IPS-18c (cell line): Measurements from ENCODE around the gene PDZRN3.

Experiments used
- H3K4me3 ChIP-seq: 2 replicates; pipeline ENCODE4 v1.7.0; 2013; ENCODE audit warnings: low read depth, mild to moderate bottlenecking, low read length, moderate library complexity; ENCODE audit not compliant: insufficient read depth
- H3K9me3 ChIP-seq: one replicate; pipeline ENCODE4 v1.6.1; 2013; ENCODE audit warnings: mild to moderate bottlenecking, low read length, moderate library complexity; ENCODE audit not compliant: control insufficient read depth, insufficient read depth

The PDZRN3 gene

DNA sequence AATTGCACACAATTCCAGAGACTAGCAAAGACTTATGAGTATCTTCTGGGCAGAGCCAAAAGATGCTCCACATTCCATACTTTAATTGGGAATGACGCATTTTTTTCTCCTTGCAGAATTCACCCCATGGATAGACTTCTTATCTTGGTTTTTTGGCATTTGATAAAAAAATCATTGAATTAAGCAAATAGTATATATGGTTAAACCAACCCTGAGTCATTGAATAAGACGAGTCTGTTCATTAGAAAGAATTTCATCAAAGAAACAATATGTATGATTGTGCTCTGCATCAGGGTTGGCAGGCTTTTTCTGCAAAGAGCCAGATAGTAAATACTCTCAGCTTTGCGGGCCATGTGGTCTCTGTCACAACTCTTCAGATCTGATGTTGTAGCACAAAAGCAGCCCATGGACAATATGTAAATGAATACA, 9.2 kb upstream of the PDZRN3 start:
- Histone ChIP-seq H3K4me3 (no peak overlapping the region), H3K9me3 (no peaks in the 10 kb centered on the region)

DNA sequence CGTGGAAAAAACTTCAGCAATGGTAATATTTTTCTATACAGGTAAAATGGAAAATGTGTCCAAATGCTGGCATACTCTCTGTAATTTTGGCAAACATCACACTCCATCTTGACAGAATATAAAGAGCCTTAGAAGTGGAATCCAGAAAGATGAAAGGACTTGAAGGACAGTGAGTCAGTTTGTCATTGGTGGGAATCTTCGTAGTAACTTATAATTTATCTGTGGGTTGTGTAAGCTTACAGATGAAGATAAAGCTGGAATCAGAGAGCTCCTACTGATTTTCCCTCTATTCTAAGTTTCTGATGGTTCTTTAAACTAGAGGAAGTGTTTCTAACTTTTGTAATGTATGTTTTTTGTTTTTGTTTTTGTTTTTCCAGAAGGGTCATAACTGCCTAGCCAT, 8.7 kb upstream of the PDZRN3 start:
- Histone ChIP-seq H3K9me3 (no peaks in the 10 kb centered on the region), H3K4me3 (no peak overlapping the region)

DNA sequence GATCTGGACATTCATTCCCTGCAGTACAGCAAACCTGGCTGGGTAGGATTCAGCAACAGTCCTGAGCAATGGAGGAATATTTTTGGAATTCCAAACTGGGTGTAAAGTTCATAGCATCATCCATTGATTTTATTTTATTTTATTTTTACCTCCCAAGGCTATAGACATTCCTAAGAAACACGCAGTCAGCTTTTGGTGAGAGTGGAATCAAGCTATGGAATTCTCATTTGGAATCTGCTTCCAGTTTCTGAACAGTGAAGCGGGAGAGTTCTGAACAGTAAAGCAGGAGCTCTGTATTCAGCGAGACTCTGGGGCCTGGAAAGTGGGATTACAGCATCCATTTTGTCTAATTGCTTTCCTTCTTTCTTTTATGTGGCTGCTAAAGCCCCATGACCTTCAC, 1.4 kb upstream of the PDZRN3 start:
- no peak overlapping the region for H3K4me3 ChIP-seq
- H3K9me3 ChIP-seq: no peaks in the 10 kb centered on the region

GRCh38 chr3:73624017-73624820, 522 bp downstream of the PDZRN3 start:
- Histone ChIP-seq H3K9me3 (no peaks in the 10 kb centered on the region), H3K4me3 (peak overlapping the region; percentile 62)

DNA sequence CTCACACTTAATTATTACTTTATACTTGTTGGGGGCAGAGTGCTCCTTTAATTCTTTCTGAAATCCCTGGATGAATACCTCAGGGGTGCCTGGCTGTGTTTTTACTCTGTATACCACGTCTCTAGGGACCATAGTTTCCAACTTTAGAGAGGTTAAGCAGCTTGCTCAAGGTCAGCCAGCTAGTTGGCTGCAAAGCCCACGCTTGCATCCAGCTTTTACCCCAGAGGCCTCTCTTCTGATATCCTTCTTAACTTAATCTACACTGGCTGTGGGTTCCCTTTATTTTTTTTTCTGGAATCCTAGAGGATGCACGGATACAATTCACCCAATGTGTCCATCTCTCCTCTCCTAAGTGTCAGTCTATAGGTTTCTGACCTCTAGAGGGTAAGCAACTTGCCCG, 1.4 kb downstream of the PDZRN3 start:
- H3K9me3 ChIP-seq: no peaks in the 10 kb centered on the region
- peak overlapping the region; percentile 62; the same call in 1 of the 2 replicates for H3K4me3 ChIP-seq

- no peak overlapping the region for H3K4me3 ChIP-seq
- H3K9me3 ChIP-seq: no peaks in the 10 kb centered on the region
Observed at GRCh38 chr3:73622091-73622805, 2.5 kb downstream of the PDZRN3 start.

GRCh38 chr3:73621388-73621787, 3.4 kb downstream of the PDZRN3 start:
- no peaks in the 10 kb centered on the region for H3K9me3 ChIP-seq
- no peak overlapping the region for H3K4me3 ChIP-seq

DNA sequence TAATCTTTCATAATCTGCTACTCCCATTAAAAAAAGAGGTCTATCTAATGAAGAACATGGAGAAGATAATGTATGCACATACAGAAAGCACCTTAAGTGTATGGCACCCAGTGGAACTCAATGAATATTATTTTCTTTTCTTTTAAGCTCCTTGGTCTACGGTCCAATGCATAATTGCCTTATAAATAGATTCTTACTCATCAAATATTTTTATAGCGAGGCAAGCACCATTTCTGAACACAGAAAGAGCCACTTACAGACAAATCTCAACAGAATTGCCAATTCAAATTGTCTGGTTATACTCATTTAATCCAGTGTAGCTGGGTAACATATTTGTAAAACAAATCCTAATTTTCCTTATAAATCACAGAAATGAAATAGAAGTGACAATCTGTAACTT, 6.3 kb downstream of the PDZRN3 start:
- Histone ChIP-seq H3K9me3 (no peaks in the 10 kb centered on the region), H3K4me3 (no peak overlapping the region)

- no peak overlapping the region for H3K4me3 ChIP-seq
- H3K9me3 ChIP-seq: no peaks in the 10 kb centered on the region
Observed at GRCh38 chr3:73616056-73616455, 8.7 kb downstream of the PDZRN3 start.

DNA sequence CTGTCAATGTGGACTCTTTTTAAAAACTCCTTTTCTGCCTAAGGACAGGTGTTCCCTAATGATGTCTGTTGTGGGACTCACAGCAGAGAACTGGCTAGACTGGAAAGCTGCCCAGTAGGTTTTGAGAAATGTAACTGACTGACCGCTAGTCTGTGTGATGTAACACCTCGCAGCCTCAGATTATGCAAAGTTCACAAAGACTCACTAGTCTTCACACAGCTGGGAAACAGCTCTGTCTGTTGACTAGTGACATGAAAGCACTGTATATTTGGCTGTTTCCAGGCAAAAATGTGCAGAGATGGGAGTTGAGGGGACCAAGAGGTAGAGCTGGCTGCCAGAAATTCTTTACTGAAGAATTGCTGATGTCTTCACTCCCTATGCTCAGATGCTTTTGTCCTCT, 10.3 kb downstream of the PDZRN3 start:
- Histone ChIP-seq H3K4me3 (no peak overlapping the region), H3K9me3 (no peaks in the 10 kb centered on the region)

GRCh38 chr3:73611176-73611575, 13.6 kb downstream of the PDZRN3 start:
- H3K4me3 ChIP-seq: no peak overlapping the region
- no peaks in the 10 kb centered on the region for H3K9me3 ChIP-seq

- no peaks in the 10 kb centered on the region for H3K9me3 ChIP-seq
- H3K4me3 ChIP-seq: no peak overlapping the region
Observed at GRCh38 chr3:73610493-73610892, 14.2 kb downstream of the PDZRN3 start.

DNA sequence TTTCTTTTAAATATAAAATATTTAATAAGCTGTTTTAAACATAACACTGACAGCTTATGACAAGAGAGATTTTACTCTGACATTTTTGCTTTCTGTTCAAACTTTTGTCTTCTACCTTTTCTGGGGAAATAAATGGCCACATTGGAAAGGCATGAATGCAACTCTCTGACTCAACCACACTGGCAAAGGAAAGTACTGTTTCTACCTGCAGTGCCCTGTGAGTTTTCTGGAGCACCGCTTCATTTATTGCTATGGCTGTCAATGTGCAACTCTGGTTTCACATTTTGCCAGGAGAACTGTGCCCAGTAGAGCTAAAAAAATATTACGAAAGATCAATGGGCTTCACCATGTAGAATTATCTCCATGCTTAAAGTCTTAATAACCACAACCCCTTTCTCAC, 15.1 kb downstream of the PDZRN3 start:
- no peak overlapping the region for H3K4me3 ChIP-seq
- H3K9me3 ChIP-seq: no peaks in the 10 kb centered on the region

DNA sequence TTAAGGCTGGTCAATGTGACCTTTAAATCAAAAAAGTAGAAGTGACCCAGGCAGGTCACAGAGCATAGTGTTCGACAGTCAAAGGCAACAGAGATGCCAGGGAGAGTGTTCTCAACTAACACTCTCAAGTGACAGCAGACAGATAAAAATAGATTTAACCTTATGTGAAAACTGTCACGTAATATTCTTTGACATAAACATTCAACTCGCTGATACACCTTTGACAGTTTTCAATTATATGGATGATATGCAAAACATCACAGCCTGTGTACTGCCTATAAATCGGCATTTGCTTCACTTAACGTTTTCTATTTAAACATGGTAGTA, 15.5 kb downstream of the PDZRN3 start:
- Histone ChIP-seq H3K4me3 (no peak overlapping the region), H3K9me3 (no peaks in the 10 kb centered on the region)

DNA sequence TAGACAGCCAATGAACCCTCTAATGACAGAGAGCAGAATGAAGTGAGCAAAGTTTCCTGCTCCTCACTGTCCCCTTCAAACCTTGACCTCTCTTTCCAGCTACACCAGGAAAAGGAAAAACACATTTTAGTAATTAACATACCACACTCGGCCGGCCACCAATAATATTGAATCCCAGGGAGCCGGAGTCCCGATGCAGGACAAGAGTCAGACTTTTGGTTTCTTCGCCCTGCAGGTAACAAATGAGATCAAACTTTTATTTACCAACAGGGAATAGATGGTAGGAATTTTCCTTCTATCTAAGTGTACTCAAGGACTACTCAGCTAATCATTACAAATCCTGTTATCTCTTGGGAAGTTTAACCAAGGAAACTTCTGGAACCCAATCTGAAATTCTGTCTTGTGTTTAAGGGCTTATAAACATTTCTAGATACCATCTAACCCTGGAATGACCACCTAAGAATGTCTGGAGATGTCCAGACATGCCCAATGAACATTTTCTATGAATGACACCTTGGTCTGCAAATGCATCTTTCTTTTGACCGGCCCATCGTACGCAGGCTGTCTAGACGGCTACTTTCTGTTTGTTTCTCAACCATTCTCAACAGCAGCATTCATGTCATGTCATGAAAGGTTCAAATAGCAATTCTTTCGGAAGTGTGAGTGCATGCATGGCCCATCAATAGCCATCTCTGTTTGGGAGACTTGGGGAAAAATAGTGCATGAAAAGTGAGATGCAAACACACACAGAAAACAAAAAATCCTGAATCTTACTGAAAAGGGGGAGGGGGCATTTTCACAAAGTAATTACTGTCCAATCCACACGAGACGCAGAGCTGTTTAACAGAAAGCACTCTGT, 16.1 kb downstream of the PDZRN3 start:
- no peak overlapping the region for H3K4me3 ChIP-seq
- no peaks in the 10 kb centered on the region for H3K9me3 ChIP-seq

DNA sequence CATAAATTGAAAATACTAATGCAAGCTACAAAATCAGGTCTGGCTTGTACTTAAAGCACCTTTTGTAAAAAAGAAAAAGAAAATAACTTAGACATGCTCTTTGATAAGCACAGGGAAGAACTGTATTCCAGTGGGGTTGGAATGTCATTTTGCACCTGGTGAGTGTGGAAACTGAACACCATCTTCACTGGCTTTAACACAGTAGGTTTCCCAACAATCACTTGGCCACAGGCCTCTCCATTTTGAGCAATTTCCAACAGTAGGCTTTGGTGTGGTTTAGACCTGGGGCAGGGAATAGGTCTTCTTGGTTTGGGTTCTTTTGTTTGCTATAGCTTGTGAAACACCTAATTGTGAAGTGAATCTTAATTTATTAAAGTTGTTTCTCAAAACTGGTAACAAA, 18.9 kb downstream of the PDZRN3 start:
- no peak overlapping the region for H3K4me3 ChIP-seq
- no peaks in the 10 kb centered on the region for H3K9me3 ChIP-seq

- H3K9me3 ChIP-seq: no peaks in the 10 kb centered on the region
- H3K4me3 ChIP-seq: no peak overlapping the region
Observed at GRCh38 chr3:73605412-73605811, 19.3 kb downstream of the PDZRN3 start.

GRCh38 chr3:73604451-73604850, 20.3 kb downstream of the PDZRN3 start:
- Histone ChIP-seq H3K9me3 (no peaks in the 10 kb centered on the region), H3K4me3 (no peak overlapping the region)
